GM12875 (cell line): ENCODE data around the gene TERC.

ENCODE experiments used
- H3K4me3 ChIP-seq: one replicate; pipeline ENCODE4 v1.5.1; 2011; ENCODE audit warnings: low read depth, low read length, control low read depth
- TF ChIP-seq, protein P1 (sequence below): IDR thresholded peaks from 2 replicates; pipeline ENCODE4 v1.5.1; 2011; ENCODE audit warnings: low read depth, mild to moderate bottlenecking, control low read depth, inconsistent platforms, low read length, moderate library complexity, borderline replicate concordance; ENCODE audit not compliant: insufficient read depth

Gene TERC

GRCh38 chr3:169780742-169781141 is 15.9 kb upstream of the TERC start:
- TF ChIP-seq, protein P1, sequence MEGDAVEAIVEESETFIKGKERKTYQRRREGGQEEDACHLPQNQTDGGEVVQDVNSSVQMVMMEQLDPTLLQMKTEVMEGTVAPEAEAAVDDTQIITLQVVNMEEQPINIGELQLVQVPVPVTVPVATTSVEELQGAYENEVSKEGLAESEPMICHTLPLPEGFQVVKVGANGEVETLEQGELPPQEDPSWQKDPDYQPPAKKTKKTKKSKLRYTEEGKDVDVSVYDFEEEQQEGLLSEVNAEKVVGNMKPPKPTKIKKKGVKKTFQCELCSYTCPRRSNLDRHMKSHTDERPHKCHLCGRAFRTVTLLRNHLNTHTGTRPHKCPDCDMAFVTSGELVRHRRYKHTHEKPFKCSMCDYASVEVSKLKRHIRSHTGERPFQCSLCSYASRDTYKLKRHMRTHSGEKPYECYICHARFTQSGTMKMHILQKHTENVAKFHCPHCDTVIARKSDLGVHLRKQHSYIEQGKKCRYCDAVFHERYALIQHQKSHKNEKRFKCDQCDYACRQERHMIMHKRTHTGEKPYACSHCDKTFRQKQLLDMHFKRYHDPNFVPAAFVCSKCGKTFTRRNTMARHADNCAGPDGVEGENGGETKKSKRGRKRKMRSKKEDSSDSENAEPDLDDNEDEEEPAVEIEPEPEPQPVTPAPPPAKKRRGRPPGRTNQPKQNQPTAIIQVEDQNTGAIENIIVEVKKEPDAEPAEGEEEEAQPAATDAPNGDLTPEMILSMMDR, result no peak
- H3K4me3 ChIP-seq, result no peak overlapping the region

DNA sequence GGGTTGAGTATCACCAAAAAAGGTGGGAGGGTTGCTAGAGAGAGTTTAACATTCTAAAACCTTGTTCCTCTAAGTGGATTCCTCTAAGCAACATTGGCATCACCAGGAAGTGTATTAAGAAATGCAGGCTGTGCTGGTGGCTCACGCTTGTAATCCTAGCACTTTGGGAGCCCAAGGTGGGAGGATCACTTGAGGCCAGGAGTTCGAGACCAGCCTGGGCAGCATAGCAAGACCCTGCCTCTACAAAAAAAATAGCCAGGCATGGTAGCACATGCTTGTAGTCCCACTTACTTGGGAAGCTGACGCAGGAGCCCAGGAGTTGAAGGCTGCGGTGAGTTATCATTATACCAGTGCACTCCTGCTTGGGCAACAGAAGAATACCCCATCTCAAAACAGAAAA is 13.0 kb upstream of the TERC start:
- H3K4me3 ChIP-seq, result no peak overlapping the region
- TF ChIP-seq, protein P1, result no peak

DNA sequence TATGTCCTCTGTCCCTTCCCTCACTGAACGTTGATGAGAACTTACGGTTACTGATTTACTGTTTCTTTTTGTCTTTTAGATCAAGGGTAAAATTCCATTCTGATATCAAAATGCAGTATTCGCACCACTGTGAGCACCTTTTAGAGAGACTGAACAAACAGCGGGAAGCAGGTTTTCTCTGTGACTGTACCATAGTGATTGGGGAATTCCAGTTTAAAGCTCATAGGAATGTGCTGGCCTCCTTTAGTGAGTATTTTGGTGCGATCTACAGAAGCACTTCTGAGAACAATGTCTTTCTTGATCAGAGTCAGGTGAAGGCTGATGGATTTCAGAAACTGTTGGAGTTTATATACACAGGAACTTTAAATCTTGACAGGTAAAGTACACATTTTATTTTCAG is 9.3 kb upstream of the TERC start:
- TF ChIP-seq, protein P1, result no peak

GRCh38 chr3:169772897-169773816 is 8.3 kb upstream of the TERC start, which contains the start of gene MYNN:
Gene MYNN, plus strand, starts transcription at chr3:169773396. Its CDS starts 900 bp downstream, at chr3:169774296.
- peak within 1 kb of the TSS; percentile 92 for H3K4me3 ChIP-seq
- TF ChIP-seq, protein P1, result peak; percentile 24; the same call in 1 of the 2 replicates

More for the DNA sequence above, 9.3 kb upstream of the TERC start:
- peak overlapping the region; percentile 92 for H3K4me3 ChIP-seq

DNA sequence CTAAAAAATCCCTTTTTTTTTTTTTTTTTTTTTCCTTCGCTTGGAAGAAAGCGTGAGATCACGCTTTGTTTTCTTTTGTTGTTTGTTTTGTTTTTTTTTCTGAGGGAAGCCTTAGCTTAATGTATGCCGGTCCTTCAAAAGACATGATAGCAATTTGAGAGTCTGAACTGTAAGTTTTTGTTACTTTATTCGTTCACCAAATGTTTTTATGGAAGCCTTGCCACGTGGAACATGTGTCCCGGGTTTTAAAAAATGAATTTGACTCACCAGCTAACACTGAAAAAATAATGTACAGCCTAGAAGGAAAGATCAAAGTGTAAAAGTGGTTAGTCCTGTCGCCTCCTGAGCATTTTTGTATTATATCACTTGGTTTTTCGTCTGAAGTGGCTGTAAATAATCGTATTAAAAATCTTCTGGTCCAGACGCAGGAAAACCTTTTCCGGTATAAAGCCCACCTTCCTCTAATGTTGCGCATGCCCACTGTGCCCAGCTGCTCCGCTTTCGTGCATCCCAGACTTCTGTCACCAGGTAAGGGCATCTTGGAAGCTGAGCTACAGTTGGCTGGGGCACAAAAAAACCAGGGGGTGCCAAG is 7.5 kb upstream of the TERC start:
- peak overlapping the region; percentile 92 for H3K4me3 ChIP-seq
- TF ChIP-seq, protein P1, result no peak

GRCh38 chr3:169771497-169772304 is 6.8 kb upstream of the TERC start:
- TF ChIP-seq, protein P1, result no peak
- peak overlapping the region; percentile 63 for H3K4me3 ChIP-seq
